ENCODE measurements around the gene FAP. TPM values are rescaled to one million over a fixed set of nuclear protein-coding genes. Genes with fewer than 3 reads are reported as not detected.

FAP gene
- total and polyA plus RNA-seq, 2 donors (not counting 1 experiment from before 2014, with no cell fraction given), result not detected

DNA sequence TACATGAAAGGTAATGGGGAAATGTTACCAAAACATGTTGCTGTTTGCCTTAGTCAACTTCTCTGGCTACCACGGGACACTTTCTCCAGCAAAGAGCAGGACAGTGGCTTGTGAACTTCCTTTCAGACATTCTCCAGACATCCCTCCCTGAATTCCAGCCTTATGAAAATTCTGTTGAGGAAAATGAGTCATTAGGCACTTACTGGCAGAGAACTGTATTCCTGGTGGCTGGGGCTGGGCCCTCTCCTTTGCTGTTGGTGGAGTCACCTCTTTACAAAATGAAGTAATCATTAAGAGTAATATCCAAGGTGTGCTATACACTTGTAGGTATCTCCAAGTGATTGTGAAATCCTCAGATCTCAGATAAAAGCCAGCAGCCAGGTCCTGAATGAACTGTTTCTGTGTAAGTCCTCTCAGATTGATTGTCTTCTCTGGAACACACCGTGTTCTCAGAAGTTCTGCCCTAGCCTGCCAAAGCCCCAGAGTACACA, 1.3 kb upstream of the FAP start:
- ChIA-PET POLR2A (no interaction called here), CTCF (no interaction called here)
- Histone ChIP-seq H3K4me1 (ENCODE audit: control insufficient read depth in 2 of 2, insufficient read depth in 2 of 2, low read length in 2 of 2) (no peaks in the 10 kb centered on the region), H3K36me3 (replicated peaks in 1 of 2; ENCODE audit: control extremely low read depth in 1 of 2, control insufficient read depth in 1 of 2, extremely low read depth in 1 of 2, insufficient read depth in 2 of 2, low read length in 1 of 2) (no peaks in the 10 kb centered on the region), H3K4me3 (ENCODE audit: control extremely low read depth in 1 of 5, extremely low read depth in 1 of 5, insufficient read depth in 1 of 5, low read depth in 2 of 5, low read length in 4 of 5) (no peak overlapping the region), H3K27ac (ENCODE audit: low read length in 2 of 2) (no peak overlapping the region), H2AFZ (ENCODE audit: insufficient read depth, low read depth, low read length, poor library complexity, severe bottlenecking) (no peak overlapping the region), H3K27me3 (replicated peaks in 1 of 4; ENCODE audit: control extremely low read depth in 1 of 4, control insufficient read depth in 3 of 4, insufficient read depth in 4 of 4, low read length in 3 of 4) (peaks cover 0 to 5% (median 0%) of the 10 kb centered on the region in 4 experiments), H3K9me3 (ENCODE audit: control extremely low read depth in 1 of 3, control insufficient read depth in 2 of 3, insufficient read depth in 1 of 3, low read length in 2 of 3) (no peaks in the 10 kb centered on the region), H4K20me1 (ENCODE audit: control insufficient read depth, insufficient read depth, low read length, poor library complexity, severe bottlenecking) (no peaks in the 10 kb centered on the region), H3K4me2 (replicated peaks; ENCODE audit: low read depth, low read length, poor library complexity, severe bottlenecking) (no peak overlapping the region), H3K79me2 (ENCODE audit: control insufficient read depth, insufficient read depth, low read length) (no peaks in the 10 kb centered on the region), H3K9ac (ENCODE audit: low read length) (no peak overlapping the region)
- no peaks in the 10 kb centered on the region for H3K9me3 Mint-ChIP-seq (ENCODE audit: insufficient read depth)
- no peak for ATAC-seq (ENCODE audit: low read depth)
- H3K4me1 Mint-ChIP-seq, result no peaks in the 10 kb centered on the region
- TF ChIP-seq, protein P1, sequence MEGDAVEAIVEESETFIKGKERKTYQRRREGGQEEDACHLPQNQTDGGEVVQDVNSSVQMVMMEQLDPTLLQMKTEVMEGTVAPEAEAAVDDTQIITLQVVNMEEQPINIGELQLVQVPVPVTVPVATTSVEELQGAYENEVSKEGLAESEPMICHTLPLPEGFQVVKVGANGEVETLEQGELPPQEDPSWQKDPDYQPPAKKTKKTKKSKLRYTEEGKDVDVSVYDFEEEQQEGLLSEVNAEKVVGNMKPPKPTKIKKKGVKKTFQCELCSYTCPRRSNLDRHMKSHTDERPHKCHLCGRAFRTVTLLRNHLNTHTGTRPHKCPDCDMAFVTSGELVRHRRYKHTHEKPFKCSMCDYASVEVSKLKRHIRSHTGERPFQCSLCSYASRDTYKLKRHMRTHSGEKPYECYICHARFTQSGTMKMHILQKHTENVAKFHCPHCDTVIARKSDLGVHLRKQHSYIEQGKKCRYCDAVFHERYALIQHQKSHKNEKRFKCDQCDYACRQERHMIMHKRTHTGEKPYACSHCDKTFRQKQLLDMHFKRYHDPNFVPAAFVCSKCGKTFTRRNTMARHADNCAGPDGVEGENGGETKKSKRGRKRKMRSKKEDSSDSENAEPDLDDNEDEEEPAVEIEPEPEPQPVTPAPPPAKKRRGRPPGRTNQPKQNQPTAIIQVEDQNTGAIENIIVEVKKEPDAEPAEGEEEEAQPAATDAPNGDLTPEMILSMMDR (IDR thresholded peaks at IDR 0.05), result no peak
- TF ChIP-seq EZH2 (IDR thresholded peaks at IDR 0.05; ENCODE audit: borderline replicate concordance, insufficient read depth, low read depth, low read length, poor library complexity, severe bottlenecking), result no peak
- intact Hi-C loops (cut with micrococcal nuclease), result no loop called here
- H3K27me3 Mint-ChIP-seq, result peaks cover 33% of the 10 kb centered on the region
- WGBS (ENCODE audit: insufficient coverage), result no CpG with 5 or more reads among the region's 2 CpGs
- no peak overlapping the region for H3K27ac Mint-ChIP-seq
- no peak for DNase-seq
- H3K4me3 Mint-ChIP-seq, result no peak overlapping the region

DNA sequence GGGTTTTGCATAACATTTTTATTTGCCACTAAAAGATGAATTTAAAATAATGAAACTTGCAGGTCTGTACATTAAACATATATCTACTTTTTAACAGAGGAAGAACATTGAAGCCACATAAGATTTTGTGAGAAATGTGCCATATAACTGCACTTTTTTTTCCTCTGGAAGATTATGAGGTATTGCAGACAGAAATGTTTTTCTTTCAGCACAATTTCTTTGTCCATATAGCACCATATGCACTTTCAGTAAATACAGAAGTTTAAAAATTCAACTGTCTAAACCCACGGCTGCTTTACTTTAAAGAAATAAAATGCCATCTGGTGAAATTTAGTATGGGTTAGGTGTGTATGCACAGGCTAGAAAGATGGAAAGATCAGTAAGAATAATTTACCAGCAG, 470 bp upstream of the FAP start:
- H3K9me3 ChIP-seq (ENCODE audit: control extremely low read depth in 1 of 3, control insufficient read depth in 2 of 3, insufficient read depth in 1 of 3, low read length in 2 of 3), result no peaks in the 10 kb centered on the region
- no peaks in the 10 kb centered on the region for H4K20me1 ChIP-seq (ENCODE audit: control insufficient read depth, insufficient read depth, low read length, poor library complexity, severe bottlenecking)
- no peak overlapping the region for H3K4me2 ChIP-seq (replicated peaks; ENCODE audit: low read depth, low read length, poor library complexity, severe bottlenecking)
- H2AFZ ChIP-seq (ENCODE audit: insufficient read depth, low read depth, low read length, poor library complexity, severe bottlenecking), result no peak overlapping the region
- H3K4me3 ChIP-seq (ENCODE audit: control extremely low read depth in 1 of 5, extremely low read depth in 1 of 5, insufficient read depth in 1 of 5, low read depth in 2 of 5, low read length in 4 of 5), result no peak overlapping the region
- Mint-ChIP-seq H3K4me1 (no peaks in the 10 kb centered on the region), H3K27ac (no peak overlapping the region), H3K27me3 (peaks cover 36% of the 10 kb centered on the region), H3K9me3 (ENCODE audit: insufficient read depth) (no peaks in the 10 kb centered on the region), H3K4me3 (no peak overlapping the region)
- peaks cover 0 to 9% (median 0%) of the 10 kb centered on the region in 4 experiments for H3K27me3 ChIP-seq (replicated peaks in 1 of 4; ENCODE audit: control extremely low read depth in 1 of 4, control insufficient read depth in 3 of 4, insufficient read depth in 4 of 4, low read length in 3 of 4)
- no peak overlapping the region for H3K27ac ChIP-seq (ENCODE audit: low read length in 2 of 2)
- WGBS (ENCODE audit: insufficient coverage), result no CpG with 5 or more reads among the region's 1 CpG
- ATAC-seq (ENCODE audit: low read depth), result no peak
- no peaks in the 10 kb centered on the region for H3K4me1 ChIP-seq (ENCODE audit: control insufficient read depth in 2 of 2, insufficient read depth in 2 of 2, low read length in 2 of 2)
- intact Hi-C loops (cut with micrococcal nuclease), result no loop called here
- DNase-seq, result no peak
- no peaks in the 10 kb centered on the region for H3K79me2 ChIP-seq (ENCODE audit: control insufficient read depth, insufficient read depth, low read length)
- H3K36me3 ChIP-seq (replicated peaks in 1 of 2; ENCODE audit: control extremely low read depth in 1 of 2, control insufficient read depth in 1 of 2, extremely low read depth in 1 of 2, insufficient read depth in 2 of 2, low read length in 1 of 2), result no peaks in the 10 kb centered on the region
- ChIA-PET CTCF (no interaction called here), POLR2A (no interaction called here)
- no peak for TF ChIP-seq EZH2 (IDR thresholded peaks at IDR 0.05; ENCODE audit: borderline replicate concordance, insufficient read depth, low read depth, low read length, poor library complexity, severe bottlenecking)
- TF ChIP-seq, protein P1 (IDR thresholded peaks at IDR 0.05), result no peak
- no peak overlapping the region for H3K9ac ChIP-seq (ENCODE audit: low read length)
